Measurements from ENCODE around the gene SOHLH2.
A peak's percentile ranks its signal among the peaks of the same experiment; 100 is the strongest.

SOHLH2 gene

GRCh38 chr13:36210738-36211137 lies 3.6 kb downstream of the SOHLH2 start:
- DNase-seq (ENCODE audit: low read depth): no peak
- TF ChIP-seq POLR2A (IDR thresholded peaks at IDR 0.05; ENCODE audit: extremely low read depth, insufficient read length): no peak
- no peak for TF ChIP-seq MAX (IDR thresholded peaks at IDR 0.05; ENCODE audit: low read depth, low read length)
- TF ChIP-seq MYC (IDR thresholded peaks at IDR 0.05; ENCODE audit: low read depth, low read length): no peak
- no peak for TF ChIP-seq CTCF (IDR thresholded peaks at IDR 0.05; ENCODE audit: low read depth, low read length)
- no peak overlapping the region for H3K4me3 ChIP-seq (ENCODE audit: low read depth, low read length)

GRCh38 chr13:36207672-36208071 lies 6.7 kb downstream of the SOHLH2 start:
- no peak overlapping the region for H3K4me3 ChIP-seq (ENCODE audit: low read depth, low read length)
- TF ChIP-seq POLR2A (IDR thresholded peaks at IDR 0.05; ENCODE audit: extremely low read depth, insufficient read length) (no peak), CTCF (IDR thresholded peaks at IDR 0.05; ENCODE audit: low read depth, low read length) (no peak), MAX (IDR thresholded peaks at IDR 0.05; ENCODE audit: low read depth, low read length) (no peak), MYC (IDR thresholded peaks at IDR 0.05; ENCODE audit: low read depth, low read length) (no peak)
- peak; percentile 8 for DNase-seq (ENCODE audit: low read depth)

- DNase-seq (ENCODE audit: low read depth): no peak
- no peak for TF ChIP-seq POLR2A (IDR thresholded peaks at IDR 0.05; ENCODE audit: extremely low read depth, insufficient read length)
- TF ChIP-seq MAX (IDR thresholded peaks at IDR 0.05; ENCODE audit: low read depth, low read length): no peak
- no peak for TF ChIP-seq CTCF (IDR thresholded peaks at IDR 0.05; ENCODE audit: low read depth, low read length)
- no peak for TF ChIP-seq MYC (IDR thresholded peaks at IDR 0.05; ENCODE audit: low read depth, low read length)
- no peak overlapping the region for H3K4me3 ChIP-seq (ENCODE audit: low read depth, low read length)
These were observed 21.1 kb downstream of the SOHLH2 start for GRCh38 chr13:36193151-36193855.

- DNase-seq (ENCODE audit: low read depth): no peak
- H3K4me3 ChIP-seq (ENCODE audit: low read depth, low read length): no peak overlapping the region
- no peak for TF ChIP-seq POLR2A (IDR thresholded peaks at IDR 0.05; ENCODE audit: extremely low read depth, insufficient read length)
- no peak for TF ChIP-seq CTCF (IDR thresholded peaks at IDR 0.05; ENCODE audit: low read depth, low read length)
- TF ChIP-seq MYC (IDR thresholded peaks at IDR 0.05; ENCODE audit: low read depth, low read length): no peak
- no peak for TF ChIP-seq MAX (IDR thresholded peaks at IDR 0.05; ENCODE audit: low read depth, low read length)
These were observed 22.2 kb downstream of the SOHLH2 start for GRCh38 chr13:36192166-36192565.

- no peak for DNase-seq (ENCODE audit: low read depth)
- no peak for TF ChIP-seq MAX (IDR thresholded peaks at IDR 0.05; ENCODE audit: low read depth, low read length)
- TF ChIP-seq MYC (IDR thresholded peaks at IDR 0.05; ENCODE audit: low read depth, low read length): no peak
- no peak for TF ChIP-seq CTCF (IDR thresholded peaks at IDR 0.05; ENCODE audit: low read depth, low read length)
- no peak for TF ChIP-seq POLR2A (IDR thresholded peaks at IDR 0.05; ENCODE audit: extremely low read depth, insufficient read length)
- no peak overlapping the region for H3K4me3 ChIP-seq (ENCODE audit: low read depth, low read length)
These were observed 23.6 kb downstream of the SOHLH2 start for GRCh38 chr13:36190771-36191170.
